ENCODE data around the gene XPNPEP1.

XPNPEP1 gene

GRCh38 chr10:109861081-109861480 is 62.2 kb downstream of the XPNPEP1 start:
- DNase-seq: no peak

GRCh38 chr10:109859221-109859620 is 64.1 kb downstream of the XPNPEP1 start:
- DNase-seq: no peak

GRCh38 chr10:109855746-109856145 is 67.6 kb downstream of the XPNPEP1 start:
- DNase-seq: no peak

DNA sequence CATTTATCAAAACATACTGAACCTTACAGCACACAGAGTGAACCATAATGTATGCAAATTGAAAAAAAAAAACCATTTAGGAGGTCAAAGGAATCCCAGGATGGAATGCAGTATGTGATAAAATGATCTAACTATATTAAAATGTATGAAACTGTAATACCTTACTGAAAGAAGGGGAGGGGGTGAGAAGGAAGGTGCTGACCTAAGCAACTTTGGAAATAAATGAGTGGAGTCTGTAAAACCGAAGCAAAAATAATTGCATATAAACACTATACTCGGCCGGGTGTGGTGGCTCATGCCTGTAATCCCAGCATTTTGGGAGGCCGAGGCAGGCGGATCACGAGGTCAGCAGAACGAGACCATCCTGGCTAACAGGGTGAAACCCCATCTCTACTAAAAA is 69.4 kb downstream of the XPNPEP1 start:
- DNase-seq: no peak

DNA sequence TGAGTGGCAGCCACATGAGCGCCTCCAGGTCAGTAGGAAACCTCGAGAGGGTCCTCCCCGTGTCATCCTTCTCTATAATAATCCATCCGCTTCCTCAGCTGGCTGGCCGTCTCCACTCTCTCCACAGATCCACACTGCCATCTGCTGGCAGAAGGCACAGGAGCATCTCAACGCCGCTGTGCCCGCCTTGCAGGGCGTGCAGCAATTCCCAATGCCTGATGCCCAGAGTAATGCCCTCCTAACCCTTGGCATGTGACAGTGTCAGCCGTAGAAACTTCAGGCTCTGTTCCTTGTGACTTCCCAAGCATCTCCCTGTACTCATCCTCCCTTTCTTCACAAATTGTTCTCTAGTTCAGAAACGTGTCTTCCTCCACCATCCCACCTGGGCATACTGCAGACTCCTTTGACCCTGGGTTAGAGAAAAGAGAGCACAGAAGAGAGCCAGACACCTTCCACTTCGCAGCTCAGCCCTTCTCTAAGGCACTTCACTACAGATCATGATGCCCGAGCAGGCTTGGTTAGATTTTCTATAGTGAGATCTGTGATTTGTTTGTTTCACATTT is 70.8 kb downstream of the XPNPEP1 start:
- peak; percentile 87 for DNase-seq

DNA sequence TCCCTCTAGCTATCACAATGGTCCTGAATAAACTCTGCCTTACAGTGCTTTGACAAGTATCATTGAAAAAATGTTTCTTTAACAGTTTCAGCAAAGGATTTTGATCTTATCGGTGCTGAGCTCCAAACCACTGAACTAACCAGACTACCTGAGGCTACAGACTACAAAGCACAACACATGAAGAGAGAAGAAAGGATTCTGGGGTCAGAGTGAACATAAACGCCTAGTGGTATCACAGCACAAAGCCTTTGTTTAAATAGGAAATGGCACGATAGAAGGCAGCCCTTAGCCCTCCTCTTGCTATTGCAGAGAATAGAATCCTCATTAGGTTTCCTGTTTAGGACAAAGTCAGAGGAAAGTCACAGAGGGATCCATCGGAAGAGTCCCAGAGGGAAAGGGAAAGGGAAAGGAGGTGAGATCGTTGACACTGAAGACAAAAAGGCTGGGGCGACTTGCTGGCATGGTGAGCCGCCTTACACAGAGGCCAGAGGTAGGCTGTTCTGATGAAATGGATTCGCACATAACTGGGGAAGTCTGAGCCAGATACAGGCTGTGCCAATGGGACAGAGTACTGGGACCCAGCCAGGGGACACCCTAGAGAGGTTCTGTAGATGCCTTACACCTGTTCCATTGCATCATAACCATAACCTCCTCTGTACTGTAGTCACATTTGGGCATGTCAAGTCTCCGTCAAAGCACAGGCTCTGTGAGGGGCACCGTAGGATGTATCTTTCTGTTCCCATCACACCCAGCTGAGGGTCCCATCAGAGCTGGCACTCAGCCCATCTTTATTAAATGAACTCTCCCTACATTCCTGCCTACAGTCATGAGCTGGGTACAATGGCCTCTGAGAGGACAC is 71.5 kb downstream of the XPNPEP1 start:
- no peak for DNase-seq

DNA sequence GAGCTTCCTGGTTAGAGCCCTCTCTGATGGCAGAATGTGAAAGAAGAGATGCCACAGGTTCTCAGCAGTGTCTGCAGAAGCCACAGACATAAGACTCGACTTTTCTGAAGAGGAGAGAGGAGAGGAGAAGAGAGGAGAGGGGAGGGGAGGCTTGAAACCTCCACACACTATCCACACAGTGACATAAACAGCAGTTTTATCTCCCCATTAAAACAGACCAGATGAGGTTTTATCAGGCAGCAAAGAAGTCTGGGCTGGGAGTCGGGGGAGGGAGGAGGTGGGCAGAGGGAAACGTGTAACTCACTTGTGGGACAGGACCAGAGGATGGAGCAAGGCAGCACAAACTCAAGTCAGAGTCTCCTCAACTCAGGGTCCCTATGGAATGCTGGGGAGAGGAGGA is 76.5 kb downstream of the XPNPEP1 start:
- no peak for DNase-seq

- DNase-seq: no peak
Observed at GRCh38 chr10:109845308-109845707, 78.0 kb downstream of the XPNPEP1 start.

DNA sequence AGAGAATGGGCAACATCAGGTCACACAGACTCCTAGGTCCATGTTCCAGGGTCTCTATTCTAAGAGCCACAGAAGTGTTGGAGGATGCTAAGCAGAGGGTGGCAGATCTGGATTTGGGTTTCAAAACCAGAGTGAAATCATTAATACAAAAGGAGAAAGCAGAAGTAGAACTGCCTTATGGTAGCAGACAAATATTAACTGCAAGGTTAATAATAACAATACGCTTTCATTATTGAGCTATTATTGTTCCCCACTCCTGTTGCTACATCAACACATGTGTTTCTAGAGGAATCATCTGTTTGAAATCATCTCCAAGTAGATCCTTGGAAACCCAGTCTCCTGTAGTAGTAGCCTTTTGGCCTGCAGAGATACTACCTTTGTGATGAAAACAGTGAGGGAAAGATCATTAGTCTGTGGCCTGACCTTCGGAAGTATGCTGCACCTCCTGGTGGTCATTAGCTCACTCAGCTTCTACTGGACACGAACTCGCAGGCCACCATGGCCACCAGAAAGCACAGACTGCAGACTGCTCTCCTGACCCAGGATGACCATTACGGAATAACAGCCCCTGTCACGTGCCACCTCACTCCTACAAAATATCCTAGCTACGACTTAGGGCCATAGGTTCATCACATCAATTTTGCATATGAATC is 84.6 kb downstream of the XPNPEP1 start:
- DNase-seq: no peak

GRCh38 chr10:109837384-109837783 is 85.9 kb downstream of the XPNPEP1 start:
- DNase-seq: no peak

DNA sequence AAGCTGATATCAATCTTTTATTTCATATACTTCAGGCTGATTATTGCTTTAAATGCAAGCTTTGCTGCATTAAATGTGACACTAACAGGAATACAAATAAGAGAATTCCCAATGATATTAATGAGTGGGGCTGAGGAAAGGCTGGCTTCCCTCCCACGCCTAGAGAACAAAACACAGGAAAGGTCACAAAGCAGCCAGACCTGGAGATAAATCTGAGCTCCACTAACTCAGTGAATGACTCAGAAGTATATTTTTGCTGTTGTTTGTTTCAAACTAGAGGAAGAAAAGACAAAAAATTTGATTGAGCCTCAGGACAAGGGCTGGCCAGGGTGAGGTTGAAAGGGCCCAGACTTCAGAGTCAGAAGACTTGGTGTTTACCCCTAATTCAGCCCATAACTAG is 88.1 kb downstream of the XPNPEP1 start:
- DNase-seq: no peak

- no peak for DNase-seq
Observed at GRCh38 chr10:109831846-109832245, 91.5 kb downstream of the XPNPEP1 start.

GRCh38 chr10:109824206-109824605 is 99.1 kb downstream of the XPNPEP1 start:
- DNase-seq: no peak

DNA sequence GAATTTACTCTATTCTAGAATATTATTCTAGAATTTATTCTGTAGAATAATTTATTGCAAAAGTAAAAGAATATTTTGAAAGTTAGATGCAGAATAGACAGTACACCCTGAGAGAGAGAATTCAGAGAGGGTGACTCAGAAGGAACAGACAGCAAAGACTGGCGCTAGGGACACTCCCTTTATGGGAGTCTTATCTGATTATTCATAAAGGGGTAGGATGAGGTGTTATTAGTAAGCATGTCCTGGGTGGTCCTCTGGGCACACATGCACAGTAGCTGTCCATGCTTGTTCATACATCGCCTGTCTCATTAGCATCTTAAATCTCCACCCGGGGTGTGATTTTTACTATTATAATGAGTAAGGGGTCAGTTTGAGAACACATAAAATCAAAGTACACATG is 100.1 kb downstream of the XPNPEP1 start:
- DNase-seq: no peak

GRCh38 chr10:109821672-109822071 is 101.6 kb downstream of the XPNPEP1 start:
- no peak for DNase-seq

GRCh38 chr10:109820620-109821405 is 102.5 kb downstream of the XPNPEP1 start:
- no peak for DNase-seq

GRCh38 chr10:109819807-109820206 is 103.5 kb downstream of the XPNPEP1 start:
- DNase-seq: no peak

All from retina (tissue), 1 donor.